Transverse colon (tissue), 4 donors: Measurements from ENCODE around the gene SMCO4.

Experiments
- CTCF ChIP-seq, 5 experiments: fragments of 200-600 bp in 3 of 5; fragments of 450-650 bp in 2 of 5; sonication (generic) in 3 of 5; IDR thresholded peaks; 1 replicate in 2 of 5; 2 replicates in 3 of 5; pipeline ENCODE4 v1.5.1; 2016 to 2017; ENCODE audit warnings: antibody characterized with exemption in 5 of 5, inconsistent platforms in 3 of 5, mild to moderate bottlenecking in 2 of 5, moderate library complexity in 1 of 5
- EP300 ChIP-seq: sonication (generic); formaldehyde crosslinking; IDR thresholded peaks from one replicate; pipeline ENCODE4 v1.6.1; 2017; ENCODE audit warnings: antibody characterized with exemption, low read depth
- POLR2A ChIP-seq: fragments of 450-650 bp; IDR thresholded peaks from one replicate; pipeline ENCODE4 v1.6.1; 2016; ENCODE audit warnings: antibody characterized with exemption, mild to moderate bottlenecking, moderate library complexity
- POLR2AphosphoS5 ChIP-seq, 3 donors: sonication (generic); formaldehyde crosslinking; IDR thresholded peaks; one replicate each; pipeline ENCODE4 v1.6.1; 2016; ENCODE audit warnings: antibody characterized with exemption in 3 of 3

GRCh38 chr11:93484716-93485115, 58.5 kb downstream of the SMCO4 start:
- TF ChIP-seq CTCF (IDR thresholded peaks at IDR 0.05) (no peak), POLR2A (no peak), POLR2AphosphoS5 (IDR thresholded peaks at IDR 0.05) (no peak), EP300 (no peak)
